OCI-LY3 (cell line): Measurements from ENCODE around the gene ST3GAL4.

ENCODE experiments used
- CTCF ChIP-seq: fragments of 200-600, 300-600 bp; sonication (generic); IDR thresholded peaks from 2 replicates; pipeline ENCODE4 v1.5.1; 2014; ENCODE audit warnings: antibody characterized with exemption, low read length, low read depth
- EZH2phosphoT487 ChIP-seq: fragments of 200-600 bp; shearing (Covaris generic); IDR thresholded peaks from 2 replicates; pipeline ENCODE4 v1.6.1; 2018; ENCODE audit warnings: antibody characterized with exemption, mixed run types, low read depth

DNA sequence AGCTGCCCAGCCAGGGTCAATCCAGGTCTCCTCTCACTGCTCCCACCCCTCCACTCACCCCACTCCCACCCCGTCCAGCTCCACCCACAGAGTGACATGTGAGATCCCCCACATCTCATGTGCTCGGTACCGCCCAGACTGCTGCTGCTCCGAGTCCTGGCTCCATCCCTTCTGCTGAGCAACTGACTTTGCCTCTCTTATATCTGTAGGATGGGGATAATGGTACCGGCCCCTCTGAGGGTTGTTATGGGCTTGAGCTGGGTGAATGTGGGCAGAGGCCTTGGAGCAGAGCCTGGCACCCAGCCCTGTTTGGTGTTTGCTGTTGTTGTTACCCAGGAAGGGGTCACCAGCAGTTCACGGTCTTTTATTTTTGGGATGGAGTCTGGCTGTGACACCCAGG lies 77.0 kb downstream of the ST3GAL4 start:
- no peak for TF ChIP-seq CTCF
- TF ChIP-seq EZH2phosphoT487, result no peak
